OCI-M1 (cell line): ENCODE measurements around the gene HPCAL1.
A peak's percentile ranks its signal among the peaks of the same experiment; 100 is the strongest.

Experiments
- DNase-seq: peaks from one replicate; lab custom pipeline; 2025; lab: John Stamatoyannopoulos, UW

HPCAL1 gene

GRCh38 chr2:10269711-10270610 is 32.7 kb upstream of the HPCAL1 start:
- DNase-seq, result no peak

GRCh38 chr2:10271509-10271908 is 31.2 kb upstream of the HPCAL1 start:
- no peak for DNase-seq

GRCh38 chr2:10271946-10272345 is 30.8 kb upstream of the HPCAL1 start:
- no peak for DNase-seq

GRCh38 chr2:10272464-10272863 is 30.2 kb upstream of the HPCAL1 start:
- DNase-seq, result no peak

GRCh38 chr2:10273215-10274175 is 29.2 kb upstream of the HPCAL1 start:
- no peak for DNase-seq

GRCh38 chr2:10274376-10274775 is 28.3 kb upstream of the HPCAL1 start:
- no peak for DNase-seq

- DNase-seq, result peak; percentile 22
These were observed 27.5 kb upstream of the HPCAL1 start for GRCh38 chr2:10274983-10275802.

- no peak for DNase-seq
These were observed 26.0 kb upstream of the HPCAL1 start for GRCh38 chr2:10276481-10277292.

- DNase-seq, result no peak
These were observed 25.2 kb upstream of the HPCAL1 start for GRCh38 chr2:10277293-10278028.

GRCh38 chr2:10278029-10278762 is 24.5 kb upstream of the HPCAL1 start:
- peak; percentile 79 for DNase-seq

GRCh38 chr2:10278763-10279471 is 23.8 kb upstream of the HPCAL1 start:
- no peak for DNase-seq

- no peak for DNase-seq
These were observed 23.2 kb upstream of the HPCAL1 start for GRCh38 chr2:10279472-10279870.

GRCh38 chr2:10279946-10280463 is 22.7 kb upstream of the HPCAL1 start:
- DNase-seq, result no peak

GRCh38 chr2:10281891-10282290 is 20.8 kb upstream of the HPCAL1 start:
- DNase-seq, result no peak

GRCh38 chr2:10282611-10283105 is 20.0 kb upstream of the HPCAL1 start:
- no peak for DNase-seq

GRCh38 chr2:10283106-10284062 is 19.3 kb upstream of the HPCAL1 start:
- peak; percentile 6 for DNase-seq
